Karpas-422 (cell line): ENCODE data around the gene PDZD2. TPM values are rescaled to one million over a fixed set of nuclear protein-coding genes. Genes with fewer than 3 reads are reported as not detected.

Experiments
- DNase-seq: peaks from one replicate; pipeline ENCODE4 v3.0.0-alpha.2; 2015
- H2AFZ ChIP-seq: fragments of 200-600 bp; sonication (generic); 2 replicates; pipeline ENCODE4 v1.6.1; 2014; ENCODE audit warnings: antibody characterized with exemption, low read length, mixed read lengths
- H3K27ac ChIP-seq: fragments of 200-600 bp; sonication (generic); 2 replicates; pipeline ENCODE4 v1.5.1; 2014; ENCODE audit warnings: mild to moderate bottlenecking, low read length, moderate library complexity
- H3K27me3 ChIP-seq: fragments of 200-600 bp; sonication (generic); 2 replicates; pipeline ENCODE4 v1.6.1; 2014; ENCODE audit warnings: low read length, mixed read lengths
- H3K36me3 ChIP-seq: fragments of 200-600 bp; sonication (generic); 2 replicates; pipeline ENCODE4 v1.6.1; 2014; ENCODE audit warnings: low read length, mixed read lengths; ENCODE audit not compliant: insufficient read depth
- H3K4me1 ChIP-seq: fragments of 200-600 bp; sonication (generic); 2 replicates; pipeline ENCODE4 v1.6.1; 2014; ENCODE audit warnings: mild to moderate bottlenecking, low read length, mixed read lengths
- H3K4me2 ChIP-seq: fragments of 200-600 bp; sonication (generic); 2 replicates; pipeline ENCODE4 v1.6.1; 2014; ENCODE audit warnings: low read length, low read depth, mild to moderate bottlenecking; ENCODE audit not compliant: poor library complexity, severe bottlenecking
- H3K4me3 ChIP-seq: fragments of 200-600 bp; sonication (generic); 2 replicates; pipeline ENCODE4 v1.5.1; 2014; ENCODE audit warnings: mild to moderate bottlenecking, antibody characterized with exemption, low read length, mixed read lengths
- H3K79me2 ChIP-seq: fragments of 200-600 bp; sonication (generic); 2 replicates; pipeline ENCODE4 v1.6.1; 2014; ENCODE audit warnings: mild to moderate bottlenecking, low read length, mixed read lengths
- H3K9ac ChIP-seq: fragments of 200-600 bp; sonication (generic); 2 replicates; pipeline ENCODE4 v1.6.0; 2014; ENCODE audit warnings: low read length
- H3K9me2 ChIP-seq: fragments of 200-600 bp; sonication (generic), shearing (Covaris generic); replicated peaks from 2 replicates; pipeline ENCODE4 v1.6.0; 2014; ENCODE audit warnings: mild to moderate bottlenecking, low read length, moderate library complexity; ENCODE audit not compliant: insufficient read depth
- H3K9me3 ChIP-seq: fragments of 300-700, 200-600 bp; sonication (generic); 2 replicates; pipeline ENCODE4 v1.6.1; 2014; ENCODE audit warnings: low read length, mixed read lengths
- H4K20me1 ChIP-seq: fragments of 200-600 bp; sonication (generic); 2 replicates; pipeline ENCODE4 v1.6.1; 2014; ENCODE audit warnings: mild to moderate bottlenecking, antibody characterized with exemption, low read length, low read depth; ENCODE audit not compliant: insufficient read depth
- total RNA-seq: library from RNA; depleted of rRNA; stranded (reverse); fragments of >200 nt; shearing (Covaris generic); gene quantifications from 2 replicates; pipeline ENCODE4 v1.2.3, GENCODE V29; 2014; ENCODE audit warnings: low replicate concordance

Gene PDZD2
- total RNA-seq, 1 experiment from 2014 or later, result not detected

DNA sequence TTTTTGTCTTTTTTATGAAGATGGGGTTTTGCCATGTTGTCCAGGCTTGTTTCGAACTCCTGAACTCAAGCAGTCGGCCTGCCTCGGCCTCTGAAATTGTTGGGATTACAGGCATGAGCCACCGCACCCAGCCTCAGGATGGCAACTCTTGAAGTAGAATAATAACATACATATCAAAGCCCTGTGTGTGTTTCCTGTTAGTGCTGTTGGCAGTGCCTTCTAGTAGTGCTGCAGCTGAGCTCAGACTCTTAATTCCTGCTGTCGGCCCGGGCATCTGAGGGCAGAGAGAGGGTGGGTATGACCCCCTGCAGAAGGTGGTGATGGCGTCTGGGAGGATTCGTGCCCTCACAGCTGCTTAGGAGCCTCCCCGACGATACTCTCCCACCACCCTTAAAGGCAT is 227.2 kb downstream of the PDZD2 start:
- Histone ChIP-seq H3K9me3 (no peaks in the 10 kb centered on the region), H3K79me2 (no peaks in the 10 kb centered on the region), H3K4me1 (no peaks in the 10 kb centered on the region), H3K27ac (no peak overlapping the region), H3K4me3 (no peak overlapping the region), H2AFZ (no peak overlapping the region), H3K9me2 (no peaks in the 10 kb centered on the region), H4K20me1 (no peaks in the 10 kb centered on the region), H3K27me3 (no peaks in the 10 kb centered on the region), H3K9ac (no peak overlapping the region), H3K36me3 (no peaks in the 10 kb centered on the region), H3K4me2 (no peak overlapping the region)
- DNase-seq, result no peak

DNA sequence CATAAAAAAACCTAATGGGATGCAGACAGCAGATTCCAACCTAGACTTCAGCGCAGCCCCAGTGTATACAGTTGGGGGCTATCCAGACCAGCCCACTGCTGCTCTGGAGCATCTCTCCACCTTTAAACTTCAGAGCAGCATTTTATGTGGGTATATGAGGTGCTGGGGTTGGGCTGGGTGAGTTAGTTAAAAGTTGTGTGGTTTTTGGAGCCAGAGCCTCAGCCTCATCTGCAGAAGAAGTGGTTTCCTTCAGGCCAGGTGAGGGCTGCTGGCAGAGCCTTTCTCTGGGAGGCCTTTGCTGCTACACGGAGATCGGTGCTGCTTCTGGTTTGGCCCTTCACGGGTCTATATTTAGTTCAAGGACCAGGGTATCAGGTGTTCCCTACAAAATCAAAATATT is 228.3 kb downstream of the PDZD2 start:
- H3K27me3 ChIP-seq, result no peaks in the 10 kb centered on the region
- no peaks in the 10 kb centered on the region for H3K9me2 ChIP-seq
- no peak overlapping the region for H3K4me3 ChIP-seq
- no peak overlapping the region for H2AFZ ChIP-seq
- no peak overlapping the region for H3K27ac ChIP-seq
- H4K20me1 ChIP-seq, result no peaks in the 10 kb centered on the region
- no peaks in the 10 kb centered on the region for H3K4me1 ChIP-seq
- H3K79me2 ChIP-seq, result no peaks in the 10 kb centered on the region
- no peaks in the 10 kb centered on the region for H3K9me3 ChIP-seq
- no peaks in the 10 kb centered on the region for H3K36me3 ChIP-seq
- H3K4me2 ChIP-seq, result no peak overlapping the region
- no peak for DNase-seq
- no peak overlapping the region for H3K9ac ChIP-seq

DNA sequence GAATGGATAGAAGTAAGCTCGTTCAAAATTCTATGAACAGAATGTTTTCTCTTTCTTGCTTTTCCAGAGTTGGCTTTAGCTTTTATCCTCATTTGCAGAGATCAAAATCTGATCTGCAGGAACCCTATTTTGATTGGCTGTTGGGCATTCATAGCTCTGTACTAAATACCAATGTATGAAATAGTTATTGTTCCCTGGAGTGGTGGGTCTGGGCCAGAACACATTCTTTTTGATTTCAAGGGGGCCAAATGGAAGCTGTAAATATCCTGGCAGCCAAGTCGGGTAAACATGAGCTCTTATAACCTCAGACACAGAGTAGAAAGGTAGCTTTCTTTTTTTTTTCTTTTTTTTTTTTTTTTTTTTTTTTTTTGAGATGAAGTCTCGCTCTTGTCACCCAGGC is 241.5 kb downstream of the PDZD2 start:
- Histone ChIP-seq H2AFZ (no peak overlapping the region), H3K4me2 (no peak overlapping the region), H3K27ac (no peak overlapping the region), H3K9me2 (no peaks in the 10 kb centered on the region), H3K9me3 (no peaks in the 10 kb centered on the region), H3K79me2 (no peaks in the 10 kb centered on the region), H4K20me1 (no peaks in the 10 kb centered on the region), H3K36me3 (no peaks in the 10 kb centered on the region), H3K4me1 (no peaks in the 10 kb centered on the region), H3K27me3 (no peaks in the 10 kb centered on the region), H3K9ac (no peak overlapping the region), H3K4me3 (no peak overlapping the region)
- no peak for DNase-seq

DNA sequence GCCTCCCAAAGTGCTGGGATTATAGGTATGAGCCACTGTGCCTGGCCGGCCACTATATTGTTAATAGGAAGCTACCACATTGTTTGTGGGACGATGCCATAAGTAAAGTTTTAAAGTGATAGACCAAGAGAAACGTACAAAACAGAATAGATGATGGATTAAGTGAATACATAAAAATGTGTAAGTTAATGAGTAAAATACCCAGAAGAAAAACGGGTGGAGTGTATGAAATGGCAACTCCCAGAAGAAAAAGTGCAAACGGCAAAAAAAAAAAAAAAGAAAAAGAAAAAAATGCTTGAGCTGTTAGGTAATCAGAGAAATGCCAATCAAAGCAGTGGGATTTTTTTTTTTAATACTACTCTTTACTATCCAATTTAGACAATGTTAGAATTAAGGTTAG is 246.0 kb downstream of the PDZD2 start:
- Histone ChIP-seq H3K9me3 (no peaks in the 10 kb centered on the region), H3K27ac (no peak overlapping the region), H3K79me2 (no peaks in the 10 kb centered on the region), H3K4me3 (no peak overlapping the region), H2AFZ (no peak overlapping the region), H3K27me3 (no peaks in the 10 kb centered on the region), H3K4me1 (no peaks in the 10 kb centered on the region), H3K4me2 (no peak overlapping the region), H3K9me2 (no peaks in the 10 kb centered on the region), H3K9ac (no peak overlapping the region), H3K36me3 (no peaks in the 10 kb centered on the region), H4K20me1 (no peaks in the 10 kb centered on the region)
- no peak for DNase-seq

DNA sequence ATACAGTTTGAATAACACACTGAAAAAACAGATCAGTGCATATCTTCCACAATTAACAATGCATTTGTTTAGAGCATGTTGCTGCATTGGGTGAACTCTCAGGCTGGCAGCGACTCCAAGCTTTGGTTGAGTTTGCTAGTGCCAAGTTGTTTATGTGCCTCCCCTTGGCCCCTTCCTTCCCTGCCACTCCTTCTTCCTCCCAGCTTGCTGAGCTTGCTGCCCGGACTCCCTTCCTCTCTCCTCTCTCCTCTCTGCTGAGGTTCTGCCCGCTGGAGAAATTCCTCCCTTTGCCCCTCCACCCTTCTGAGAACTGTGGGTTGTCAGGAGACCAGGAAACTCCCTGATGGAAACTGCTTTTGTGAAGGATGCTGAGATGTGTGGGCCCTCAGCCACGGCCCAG is 247.3 kb downstream of the PDZD2 start:
- H3K9me3 ChIP-seq, result no peaks in the 10 kb centered on the region
- no peak overlapping the region for H3K9ac ChIP-seq
- no peak overlapping the region for H3K27ac ChIP-seq
- H3K27me3 ChIP-seq, result no peaks in the 10 kb centered on the region
- no peaks in the 10 kb centered on the region for H4K20me1 ChIP-seq
- no peaks in the 10 kb centered on the region for H3K9me2 ChIP-seq
- DNase-seq, result no peak
- no peak overlapping the region for H3K4me3 ChIP-seq
- H2AFZ ChIP-seq, result no peak overlapping the region
- H3K4me2 ChIP-seq, result no peak overlapping the region
- H3K36me3 ChIP-seq, result no peaks in the 10 kb centered on the region
- no peaks in the 10 kb centered on the region for H3K4me1 ChIP-seq
- H3K79me2 ChIP-seq, result no peaks in the 10 kb centered on the region

DNA sequence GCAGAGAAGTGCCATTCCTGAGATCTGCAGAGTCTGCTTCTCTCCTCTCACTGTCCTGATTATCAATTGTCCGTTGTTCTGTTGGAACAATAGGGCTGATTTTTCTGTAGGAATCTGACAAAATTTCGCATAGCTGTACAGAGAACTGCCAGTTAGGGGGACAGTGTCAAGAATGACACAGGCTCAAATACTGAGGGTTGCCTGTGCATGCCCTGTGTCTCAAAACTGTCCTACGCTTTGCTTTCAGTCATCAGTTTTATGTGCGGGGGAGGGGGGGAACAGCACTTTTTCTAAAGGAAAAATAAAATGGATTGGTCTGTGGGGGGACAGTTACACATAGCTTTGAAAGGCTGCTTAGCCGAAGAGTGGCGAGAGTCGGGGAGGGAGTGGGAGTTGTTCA is 248.6 kb downstream of the PDZD2 start:
- no peaks in the 10 kb centered on the region for H3K4me1 ChIP-seq
- H3K4me3 ChIP-seq, result no peak overlapping the region
- H3K27me3 ChIP-seq, result no peaks in the 10 kb centered on the region
- no peak overlapping the region for H2AFZ ChIP-seq
- H3K36me3 ChIP-seq, result no peaks in the 10 kb centered on the region
- H4K20me1 ChIP-seq, result no peaks in the 10 kb centered on the region
- no peak overlapping the region for H3K9ac ChIP-seq
- no peaks in the 10 kb centered on the region for H3K9me3 ChIP-seq
- no peaks in the 10 kb centered on the region for H3K9me2 ChIP-seq
- DNase-seq, result no peak
- H3K4me2 ChIP-seq, result no peak overlapping the region
- H3K79me2 ChIP-seq, result no peaks in the 10 kb centered on the region
- no peak overlapping the region for H3K27ac ChIP-seq

DNA sequence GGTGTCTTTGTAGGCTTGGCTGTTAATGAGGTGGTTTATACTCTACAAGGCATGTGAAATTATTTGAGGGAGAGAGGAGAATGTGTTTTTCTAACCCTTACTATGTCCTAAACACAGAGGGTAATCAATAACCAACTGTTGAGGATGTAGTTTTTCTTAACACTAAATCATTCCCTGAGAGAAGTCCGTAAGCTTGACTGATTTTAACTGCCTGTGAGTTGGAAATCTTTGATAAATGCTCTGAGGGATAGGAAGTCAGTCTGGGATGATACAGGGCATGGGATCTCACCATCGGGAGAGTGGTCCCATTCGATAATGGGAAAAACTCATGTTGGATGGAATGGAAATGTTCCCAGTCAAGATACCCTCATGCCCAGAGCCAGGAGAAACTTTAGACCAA is 249.6 kb downstream of the PDZD2 start:
- H3K79me2 ChIP-seq, result no peaks in the 10 kb centered on the region
- H3K4me3 ChIP-seq, result no peak overlapping the region
- no peaks in the 10 kb centered on the region for H3K36me3 ChIP-seq
- no peak overlapping the region for H3K4me2 ChIP-seq
- no peaks in the 10 kb centered on the region for H4K20me1 ChIP-seq
- no peak for DNase-seq
- no peaks in the 10 kb centered on the region for H3K27me3 ChIP-seq
- no peak overlapping the region for H2AFZ ChIP-seq
- H3K9me2 ChIP-seq, result no peaks in the 10 kb centered on the region
- no peak overlapping the region for H3K27ac ChIP-seq
- no peaks in the 10 kb centered on the region for H3K9me3 ChIP-seq
- no peaks in the 10 kb centered on the region for H3K4me1 ChIP-seq
- no peak overlapping the region for H3K9ac ChIP-seq

DNA sequence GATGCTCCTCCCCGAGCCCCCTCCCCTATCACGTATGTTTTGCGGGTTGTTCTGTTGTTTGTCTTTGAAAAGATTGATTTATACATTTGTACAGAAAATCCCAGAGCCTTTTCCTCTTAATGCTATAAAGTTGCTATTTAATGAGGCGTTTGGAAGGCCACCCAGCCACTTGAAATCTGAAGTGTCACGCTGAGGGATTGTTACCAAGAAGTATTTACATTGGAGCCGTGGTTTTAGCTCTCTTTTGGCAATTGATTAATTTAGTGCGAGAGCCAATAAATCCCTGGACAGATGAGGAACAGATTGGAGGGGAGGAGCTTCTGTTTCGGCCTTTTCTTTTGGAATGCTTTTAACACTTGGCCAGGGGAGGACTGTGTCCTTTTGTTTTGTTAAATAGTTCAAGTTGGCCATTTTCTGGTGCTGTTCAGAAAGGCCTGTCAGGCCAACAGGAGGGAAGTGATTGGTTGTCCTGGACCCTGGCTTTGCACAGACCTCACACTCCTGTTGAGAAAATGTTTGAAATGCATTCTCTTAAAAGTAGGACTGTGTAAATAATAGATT is 250.2 kb downstream of the PDZD2 start:
- Histone ChIP-seq H3K36me3 (no peaks in the 10 kb centered on the region), H3K79me2 (no peaks in the 10 kb centered on the region), H3K4me1 (no peaks in the 10 kb centered on the region), H3K27ac (no peak overlapping the region), H3K4me3 (no peak overlapping the region), H4K20me1 (no peaks in the 10 kb centered on the region), H2AFZ (no peak overlapping the region), H3K27me3 (no peaks in the 10 kb centered on the region), H3K9me3 (no peaks in the 10 kb centered on the region), H3K9ac (no peak overlapping the region), H3K9me2 (no peaks in the 10 kb centered on the region), H3K4me2 (no peak overlapping the region)
- no peak for DNase-seq

DNA sequence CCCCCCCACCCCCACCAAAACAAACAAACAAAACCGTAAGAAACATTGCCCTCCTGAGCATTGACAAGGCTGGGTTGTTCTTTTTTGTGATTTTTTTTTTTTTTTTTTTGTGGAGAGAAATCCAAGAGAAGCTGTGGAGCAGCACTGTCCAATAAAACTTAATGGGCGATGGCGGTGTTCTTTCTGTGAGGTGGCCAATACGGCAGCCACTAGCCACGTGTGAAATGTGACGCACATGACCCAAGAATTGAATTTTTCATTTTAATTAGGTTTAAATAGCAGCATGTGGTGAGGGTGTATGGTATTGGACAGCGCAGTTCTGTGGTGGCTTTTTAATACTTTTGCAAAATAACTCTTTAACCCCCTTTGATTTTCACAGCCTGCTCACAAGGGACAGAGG is 251.1 kb downstream of the PDZD2 start:
- H3K79me2 ChIP-seq, result no peaks in the 10 kb centered on the region
- H3K27me3 ChIP-seq, result no peaks in the 10 kb centered on the region

More for the DNA sequence above, 251.1 kb downstream of the PDZD2 start:
- no peaks in the 10 kb centered on the region for H3K9me3 ChIP-seq
- no peak overlapping the region for H3K27ac ChIP-seq
- no peaks in the 10 kb centered on the region for H3K4me1 ChIP-seq
- no peak overlapping the region for H2AFZ ChIP-seq
- DNase-seq, result no peak
- no peaks in the 10 kb centered on the region for H4K20me1 ChIP-seq
- H3K9ac ChIP-seq, result no peak overlapping the region
- H3K9me2 ChIP-seq, result no peaks in the 10 kb centered on the region
- H3K36me3 ChIP-seq, result no peaks in the 10 kb centered on the region
- H3K4me2 ChIP-seq, result no peak overlapping the region
- no peak overlapping the region for H3K4me3 ChIP-seq
